Gastroesophageal sphincter (tissue), 4 donors: ENCODE data around the gene CCDC107. TPM values are rescaled to one million over a fixed set of nuclear protein-coding genes. Genes with fewer than 3 reads are reported as not detected.

Experiments used
- ATAC-seq: fragments of 150-250 bp; one replicate; pipeline ENCODE4 v1.9.1; 2016; ENCODE audit warnings: mild to moderate bottlenecking, moderate library complexity
- H3K27ac ChIP-seq, 4 donors: fragments of 200-600 bp; sonication (generic) in 3 of 4; 1 replicate in 3 of 4; 2 replicates in 1 of 4; pipeline ENCODE4 v1.5.1; 2016 to 2019
- H3K27me3 ChIP-seq: fragments of 200-600 bp; sonication (generic); one replicate; pipeline ENCODE4 v1.5.1; 2019
- H3K36me3 ChIP-seq, 2 donors: fragments of 200-600 bp; sonication (generic); one replicate each; pipeline ENCODE4 v1.5.1; 2019; ENCODE audit warnings: control low read depth in 1 of 2
- H3K4me1 ChIP-seq, 3 donors: fragments of 200-600 bp; sonication (generic); 1 replicate in 2 of 3; 2 replicates in 1 of 3; pipeline ENCODE4 v1.5.1; 2016 to 2019; ENCODE audit warnings: control low read depth in 2 of 3
- H3K4me3 ChIP-seq, 2 donors: fragments of 200-600 bp; sonication (generic); one replicate each; pipeline ENCODE4 v1.5.1; 2019; ENCODE audit warnings: mild to moderate bottlenecking in 1 of 2, moderate library complexity in 1 of 2
- H3K9me3 ChIP-seq, 3 donors: fragments of 200-600 bp; sonication (generic); one replicate each; pipeline ENCODE4 v1.5.1; 2017 to 2019; ENCODE audit warnings: control low read depth in 2 of 3
- EP300 ChIP-seq: sonication (generic); formaldehyde crosslinking; IDR thresholded peaks from one replicate; pipeline ENCODE4 v1.6.1; 2017; ENCODE audit warnings: antibody characterized with exemption, mild to moderate bottlenecking
- POLR2A ChIP-seq, 2 donors: fragments of 450-650 bp; IDR thresholded peaks; one replicate each; pipeline ENCODE4 v1.6.1; 2017; ENCODE audit warnings: antibody characterized with exemption in 2 of 2, mild to moderate bottlenecking in 2 of 2, moderate library complexity in 1 of 2
- POLR2AphosphoS5 ChIP-seq: sonication (generic); formaldehyde crosslinking; IDR thresholded peaks from one replicate; pipeline ENCODE4 v1.6.1; 2017; ENCODE audit warnings: antibody characterized with exemption
- WGBS, 2 donors: methylation state at CpG; one replicate each; pipeline ENCODE4 v1.1.5; 2018; ENCODE audit warnings: low coverage in 1 of 2; 5-methylcytosine and 5-hydroxymethylcytosine counted together
- small RNA-seq, 4 donors: library from RNA; depleted of rRNA; stranded (forward); fragments of <200 nt; gene quantifications; one replicate each; pipeline ENCODE3, GENCODE V24; 2016
- total RNA-seq, 4 donors: library from RNA; depleted of rRNA; stranded (reverse); fragments of >200 nt; gene quantifications; one replicate each; pipeline ENCODE4 v1.1.0, GENCODE V29; 2016
- TF ChIP-seq, protein P1 (sequence below), 4 experiments: fragments of 200-600 bp in 2 of 4; fragments of 450-650 bp in 2 of 4; sonication (generic) in 1 of 4; IDR thresholded peaks; one replicate each; pipeline ENCODE4 v1.5.1; 2017 to 2019; ENCODE audit warnings: antibody characterized with exemption in 4 of 4, mild to moderate bottlenecking in 2 of 4, moderate library complexity in 2 of 4

The CCDC107 gene
- total RNA-seq, 4 donors from 2014 or later: 61.9 to 94.2 (median 87.0) TPM

DNA sequence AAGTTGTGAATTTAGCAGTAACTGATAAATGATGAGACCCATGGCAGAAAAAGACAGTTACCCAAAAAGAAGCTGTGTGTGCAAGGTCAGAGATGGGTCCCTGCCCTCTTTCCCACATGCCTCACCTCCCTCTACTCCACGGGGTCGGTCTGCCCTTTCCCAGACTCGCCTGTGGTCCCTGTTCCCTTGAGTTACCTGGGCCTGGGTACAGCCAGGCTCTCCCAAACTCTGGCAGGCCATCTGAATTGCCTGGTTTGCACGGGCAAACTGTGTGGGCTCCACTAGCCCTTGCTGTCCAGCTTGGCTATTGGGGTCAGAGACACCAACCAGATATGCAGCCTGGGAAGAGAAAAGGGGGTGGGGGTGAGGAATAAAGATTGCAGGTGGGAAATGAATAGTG lies 50.1 kb downstream of the CCDC107 start:
- H3K4me1 ChIP-seq: no peaks in the 10 kb centered on the region
- H3K36me3 ChIP-seq: peaks cover 13 to 100% of the 10 kb centered on the region in 2 donors
- H3K4me3 ChIP-seq: no peak overlapping the region
- no peak for ATAC-seq
- TF ChIP-seq EP300 (no peak), POLR2AphosphoS5 (no peak), POLR2A (IDR thresholded peaks at IDR 0.05) (no peak)
- TF ChIP-seq, protein P1, sequence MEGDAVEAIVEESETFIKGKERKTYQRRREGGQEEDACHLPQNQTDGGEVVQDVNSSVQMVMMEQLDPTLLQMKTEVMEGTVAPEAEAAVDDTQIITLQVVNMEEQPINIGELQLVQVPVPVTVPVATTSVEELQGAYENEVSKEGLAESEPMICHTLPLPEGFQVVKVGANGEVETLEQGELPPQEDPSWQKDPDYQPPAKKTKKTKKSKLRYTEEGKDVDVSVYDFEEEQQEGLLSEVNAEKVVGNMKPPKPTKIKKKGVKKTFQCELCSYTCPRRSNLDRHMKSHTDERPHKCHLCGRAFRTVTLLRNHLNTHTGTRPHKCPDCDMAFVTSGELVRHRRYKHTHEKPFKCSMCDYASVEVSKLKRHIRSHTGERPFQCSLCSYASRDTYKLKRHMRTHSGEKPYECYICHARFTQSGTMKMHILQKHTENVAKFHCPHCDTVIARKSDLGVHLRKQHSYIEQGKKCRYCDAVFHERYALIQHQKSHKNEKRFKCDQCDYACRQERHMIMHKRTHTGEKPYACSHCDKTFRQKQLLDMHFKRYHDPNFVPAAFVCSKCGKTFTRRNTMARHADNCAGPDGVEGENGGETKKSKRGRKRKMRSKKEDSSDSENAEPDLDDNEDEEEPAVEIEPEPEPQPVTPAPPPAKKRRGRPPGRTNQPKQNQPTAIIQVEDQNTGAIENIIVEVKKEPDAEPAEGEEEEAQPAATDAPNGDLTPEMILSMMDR (IDR thresholded peaks at IDR 0.05): no peak
- H3K27me3 ChIP-seq: no peaks in the 10 kb centered on the region
- H3K9me3 ChIP-seq: no peaks in the 10 kb centered on the region
- peak overlapping the region in 3 of 4 donors; percentile 96 to 99 (median 98) for H3K27ac ChIP-seq
- no CpG with 5 or more reads among the region's 4 CpGs for WGBS, 2 donors

DNA sequence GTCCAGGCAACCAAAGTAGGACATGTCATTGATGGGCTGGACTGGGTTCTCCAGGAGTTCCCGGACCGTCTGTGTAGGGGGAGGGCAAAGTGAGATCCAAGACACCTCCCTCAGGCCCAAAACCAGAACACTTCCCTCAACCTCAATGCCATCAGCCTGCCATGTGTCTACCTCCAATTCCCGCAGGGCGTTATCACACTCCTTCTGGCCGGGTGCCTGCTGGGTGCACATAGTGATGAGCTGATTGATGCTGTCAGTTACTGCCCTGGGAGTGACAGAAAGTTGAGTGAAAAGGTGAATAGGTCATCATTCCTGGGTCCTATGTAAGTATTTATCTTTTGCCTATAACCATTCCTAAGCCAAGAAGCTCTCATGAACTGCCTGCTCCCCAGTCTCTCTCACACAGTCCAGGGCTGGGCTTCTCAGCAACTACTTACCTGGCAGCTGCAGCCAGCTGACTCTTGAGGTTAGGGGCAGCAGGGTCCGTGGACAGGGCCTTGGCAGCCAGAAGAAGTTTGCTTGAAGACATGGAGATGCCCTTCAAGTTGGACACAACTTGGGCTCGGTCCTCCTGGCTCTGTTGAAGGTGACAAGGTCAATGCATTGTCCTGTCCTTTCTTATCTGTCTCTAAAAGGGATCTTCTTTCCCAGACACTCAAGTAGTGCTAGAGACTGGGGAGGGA lies 52.9 kb downstream of the CCDC107 start:
- Histone ChIP-seq H3K9me3 (no peaks in the 10 kb centered on the region), H3K27ac (peak overlapping the region in 3 of 4 donors; percentile 34 to 98 (median 97)), H3K4me3 (no peak overlapping the region), H3K27me3 (no peaks in the 10 kb centered on the region), H3K4me1 (peaks cover 0 to 18% (median 0%) of the 10 kb centered on the region in 3 donors), H3K36me3 (peaks cover 15 to 100% of the 10 kb centered on the region in 2 donors)
- TF ChIP-seq POLR2AphosphoS5 (no peak), POLR2A (IDR thresholded peaks at IDR 0.05) (no peak), EP300 (no peak)
- TF ChIP-seq, protein P1 (IDR thresholded peaks at IDR 0.05): no peak
- WGBS, 2 donors: 56% methylated on average over 5 of the region's 7 CpGs; no CpG with 5 or more reads in 1 of the 2 donors
- ATAC-seq: no peak

Small RNA genes lying within 50 kb of the gene (small RNA-seq; reads per million reads assigned to genes)
- gene RMRP (0 reads per million in 4 donors), gene RN7SL22P (0 reads per million in 4 donors)

Other genes starting within 250 kb of the CCDC107 start
- gene RUSC2, start 168.2 kb upstream of the CCDC107 start, total RNA-seq: 10 to 100 TPM; 43.8 to 85.4 (median 59.6) TPM
- 10 to 100 TPM; 38.2 to 77.1 (median 40.2) TPM for gene TESK1, start 53.0 kb upstream of the CCDC107 start, total RNA-seq
- gene CD72, start 39.9 kb upstream of the CCDC107 start, total RNA-seq: 1 to 10 TPM; 1.0 to 2.0 (median 1.5) TPM
- 1 to 10 TPM in 3 of 4 donors, not detected in 1; 1.2 to 1.6 (median 1.6) TPM for gene SIT1, start 7.4 kb upstream of the CCDC107 start, total RNA-seq
- gene RMRP, start 273 bp upstream of the CCDC107 start, total RNA-seq: 1,000 to 10,000 TPM; 1,650 to 4,855 (median 3,807) TPM
- gene ARHGEF39, start 6.9 kb downstream of the CCDC107 start, total RNA-seq: 1 to 10 TPM in 2 of 4 donors, under 1 TPM in 2; 0.52 to 2.2 (median 0.81) TPM
- gene CA9, start 15.6 kb downstream of the CCDC107 start, total RNA-seq: 1 to 10 TPM in 1 of 4 donors, not detected in 3; 3.9 TPM
- over 10,000 TPM in 3 of 4 donors, 1,000 to 10,000 TPM in 1; 7,572 to 13,568 (median 12,084) TPM for gene TPM2, start 31.6 kb downstream of the CCDC107 start, total RNA-seq
- gene TLN1, start 73.9 kb downstream of the CCDC107 start, total RNA-seq: 1,000 to 10,000 TPM in 3 of 4 donors, 100 to 1,000 TPM in 1; 888 to 1,583 (median 1,047) TPM
- gene CREB3, start 74.4 kb downstream of the CCDC107 start, total RNA-seq: 100 to 1,000 TPM in 1 of 4 donors, 10 to 100 TPM in 3; 75.0 to 104 (median 83.7) TPM
- gene GBA2, start 90.9 kb downstream of the CCDC107 start, total RNA-seq: 10 to 100 TPM; 35.3 to 81.1 (median 54.3) TPM
- 10 to 100 TPM; 19.7 to 34.4 (median 23.4) TPM for gene RGP1, start 91.0 kb downstream of the CCDC107 start, total RNA-seq
- gene MSMP, start 96.0 kb downstream of the CCDC107 start, total RNA-seq: 1 to 10 TPM in 1 of 4 donors, not detected in 3; 2.0 TPM
- gene NPR2, start 133.3 kb downstream of the CCDC107 start, total RNA-seq: 10 to 100 TPM; 12.7 to 39.3 (median 34.5) TPM
- 1 to 10 TPM in 3 of 4 donors, under 1 TPM in 1; 0.81 to 2.1 (median 1.4) TPM for gene SPAG8, start 154.0 kb downstream of the CCDC107 start, total RNA-seq
- gene HINT2, start 156.8 kb downstream of the CCDC107 start, total RNA-seq: 10 to 100 TPM; 12.7 to 29.4 (median 18.7) TPM
- not detected for gene FAM221B, start 170.4 kb downstream of the CCDC107 start, total RNA-seq
- gene TMEM8B, start 170.9 kb downstream of the CCDC107 start, total RNA-seq: 10 to 100 TPM; 11.7 to 23.8 (median 18.6) TPM
- not detected for gene OR13J1, start 212.1 kb downstream of the CCDC107 start, total RNA-seq
- 10 to 100 TPM in 3 of 4 donors, 1 to 10 TPM in 1; 4.0 to 32.7 (median 17.0) TPM for gene HRCT1, start 247.9 kb downstream of the CCDC107 start, total RNA-seq